C4-2B (cell line): ENCODE data around the gene MOBP.
A peak's percentile ranks its signal among the peaks of the same experiment; 100 is the strongest.

Experiments
- H3K27ac ChIP-seq: fragments of 450-650 bp; 2 replicates; pipeline ENCODE4 v1.5.1; 2017
- ZFX ChIP-seq: fragments of 450-650 bp; IDR thresholded peaks from 2 replicates; pipeline ENCODE4 v1.6.1; 2017
- TF ChIP-seq, protein P1 (sequence below): fragments of 450-650 bp; conservative IDR thresholded peaks from 2 replicates; pipeline ENCODE4 v1.5.1; 2017; ENCODE audit warnings: mild to moderate bottlenecking

MOBP gene

GRCh38 chr3:39541917-39542329 is 74.4 kb downstream of the MOBP start:
- no peak overlapping the region for H3K27ac ChIP-seq
- TF ChIP-seq, protein P1, sequence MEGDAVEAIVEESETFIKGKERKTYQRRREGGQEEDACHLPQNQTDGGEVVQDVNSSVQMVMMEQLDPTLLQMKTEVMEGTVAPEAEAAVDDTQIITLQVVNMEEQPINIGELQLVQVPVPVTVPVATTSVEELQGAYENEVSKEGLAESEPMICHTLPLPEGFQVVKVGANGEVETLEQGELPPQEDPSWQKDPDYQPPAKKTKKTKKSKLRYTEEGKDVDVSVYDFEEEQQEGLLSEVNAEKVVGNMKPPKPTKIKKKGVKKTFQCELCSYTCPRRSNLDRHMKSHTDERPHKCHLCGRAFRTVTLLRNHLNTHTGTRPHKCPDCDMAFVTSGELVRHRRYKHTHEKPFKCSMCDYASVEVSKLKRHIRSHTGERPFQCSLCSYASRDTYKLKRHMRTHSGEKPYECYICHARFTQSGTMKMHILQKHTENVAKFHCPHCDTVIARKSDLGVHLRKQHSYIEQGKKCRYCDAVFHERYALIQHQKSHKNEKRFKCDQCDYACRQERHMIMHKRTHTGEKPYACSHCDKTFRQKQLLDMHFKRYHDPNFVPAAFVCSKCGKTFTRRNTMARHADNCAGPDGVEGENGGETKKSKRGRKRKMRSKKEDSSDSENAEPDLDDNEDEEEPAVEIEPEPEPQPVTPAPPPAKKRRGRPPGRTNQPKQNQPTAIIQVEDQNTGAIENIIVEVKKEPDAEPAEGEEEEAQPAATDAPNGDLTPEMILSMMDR: peak; percentile 83
- TF ChIP-seq ZFX: no peak

DNA sequence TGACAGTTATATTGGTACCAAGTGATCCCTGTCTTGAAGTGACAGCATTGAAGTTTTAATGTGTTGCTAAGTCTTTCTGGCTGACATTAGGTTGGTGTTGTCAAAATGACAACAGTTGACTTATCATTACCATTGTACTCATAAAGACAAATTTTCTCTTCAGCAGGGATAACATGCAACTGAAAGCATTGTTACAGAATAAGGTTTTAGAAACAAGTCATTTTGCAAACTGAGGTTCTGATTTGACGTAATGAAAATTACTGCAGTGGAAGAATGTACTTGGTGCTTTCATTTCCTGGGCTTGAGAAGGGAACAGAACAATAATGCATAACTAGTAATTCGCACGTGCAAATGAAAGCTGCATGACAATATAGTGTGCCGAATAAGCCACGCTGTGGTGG is 75.1 kb downstream of the MOBP start:
- no peak for TF ChIP-seq ZFX
- TF ChIP-seq, protein P1: no peak

GRCh38 chr3:39548282-39548681 is 80.8 kb downstream of the MOBP start:
- H3K27ac ChIP-seq: no peak overlapping the region
- TF ChIP-seq ZFX: no peak
- TF ChIP-seq, protein P1: no peak

More for the DNA sequence above, 75.1 kb downstream of the MOBP start:
- H3K27ac ChIP-seq: no peak overlapping the region

GRCh38 chr3:39550354-39551051 is 83.0 kb downstream of the MOBP start:
- TF ChIP-seq, protein P1: no peak
- no peak for TF ChIP-seq ZFX
- H3K27ac ChIP-seq: no peak overlapping the region
